ENCODE results near the gene ASB2.

The ASB2 gene

GRCh38 chr14:94020267-94020666 is 43.9 kb upstream of the ASB2 start:
- no peaks in the 10 kb centered on the region for H3K36me3 ChIP-seq (ENCODE audit: control insufficient read depth in 4 of 4, insufficient read depth in 4 of 4, low read length in 3 of 4)
- ChIA-PET POLR2A (no interaction called here), CTCF (interaction anchor here (0.6 to 2.4 kb wide), 6 partner anchors 9 to 341 kb away, joined by 3 to 5 read pairs (median 3); partner anchors contain the start of gene CCDC197)
- 100% methylated on average over 4 of the region's 4 CpGs for WGBS (ENCODE audit: insufficient coverage)
- H3K4me1 ChIP-seq (ENCODE audit: control extremely low read depth in 1 of 4, control insufficient read depth in 4 of 4, insufficient read depth in 4 of 4, low read length in 3 of 4): no peaks in the 10 kb centered on the region
- DNase-seq: no peak
- H3K4me3 ChIP-seq (ENCODE audit: control insufficient read depth in 1 of 7, extremely low read depth in 1 of 7, insufficient read depth in 4 of 7, low read depth in 2 of 7, low read length in 6 of 7): no peak overlapping the region
- H3K9me3 ChIP-seq (ENCODE audit: control extremely low read depth in 1 of 5, control insufficient read depth in 4 of 5, insufficient read depth in 2 of 5, low read depth in 1 of 5, low read length in 4 of 5): peaks cover 0 to 2% (median 0%) of the 10 kb centered on the region in 5 experiments
- peaks cover 0 to 7% (median 0%) of the 10 kb centered on the region in 5 experiments for H3K27me3 ChIP-seq (replicated peaks in 2 of 5; ENCODE audit: control insufficient read depth in 4 of 5, insufficient read depth in 5 of 5, low read length in 4 of 5)
- no peak overlapping the region for H3K27ac ChIP-seq (ENCODE audit: insufficient read depth in 1 of 2, low read depth in 1 of 2, low read length in 2 of 2, poor library complexity in 1 of 2, severe bottlenecking in 2 of 2)

- no CpG with 5 or more reads among the region's 6 CpGs for WGBS (ENCODE audit: insufficient coverage)
- no peak overlapping the region for H3K4me3 ChIP-seq (ENCODE audit: control insufficient read depth in 1 of 7, extremely low read depth in 1 of 7, insufficient read depth in 4 of 7, low read depth in 2 of 7, low read length in 6 of 7)
- no peaks in the 10 kb centered on the region for H3K4me1 ChIP-seq (ENCODE audit: control extremely low read depth in 1 of 4, control insufficient read depth in 4 of 4, insufficient read depth in 4 of 4, low read length in 3 of 4)
- ChIA-PET CTCF (interaction anchor here (0.6 to 3.0 kb wide), 5 partner anchors 13 to 123 kb away, joined by 3 to 10 read pairs (median 4); no protein-coding TSS in a partner anchor), POLR2A (no interaction called here)
- no peak overlapping the region for H3K27ac ChIP-seq (ENCODE audit: insufficient read depth in 1 of 2, low read depth in 1 of 2, low read length in 2 of 2, poor library complexity in 1 of 2, severe bottlenecking in 2 of 2)
- peaks cover 0 to 2% (median 0%) of the 10 kb centered on the region in 5 experiments for H3K9me3 ChIP-seq (ENCODE audit: control extremely low read depth in 1 of 5, control insufficient read depth in 4 of 5, insufficient read depth in 2 of 5, low read depth in 1 of 5, low read length in 4 of 5)
- no peak for DNase-seq
- H3K36me3 ChIP-seq (ENCODE audit: control insufficient read depth in 4 of 4, insufficient read depth in 4 of 4, low read length in 3 of 4): no peaks in the 10 kb centered on the region
- peaks cover 0 to 7% (median 0%) of the 10 kb centered on the region in 5 experiments for H3K27me3 ChIP-seq (replicated peaks in 2 of 5; ENCODE audit: control insufficient read depth in 4 of 5, insufficient read depth in 5 of 5, low read length in 4 of 5)
These were observed 43.0 kb upstream of the ASB2 start for GRCh38 chr14:94019329-94019728.

GRCh38 chr14:94018308-94018707 is 41.9 kb upstream of the ASB2 start:
- 77% methylated on average over 5 of the region's 8 CpGs for WGBS (ENCODE audit: insufficient coverage)
- CTCF ChIA-PET: interaction anchor here (1.2 to 3.0 kb wide), 3 partner anchors 13 to 83 kb away, joined by 3 to 10 read pairs (median 4); no protein-coding TSS in a partner anchor

GRCh38 chr14:94016446-94016976 is 40.1 kb upstream of the ASB2 start:
- WGBS (ENCODE audit: insufficient coverage): 93% methylated on average over 8 of the region's 8 CpGs
- Histone ChIP-seq H3K36me3 (ENCODE audit: control insufficient read depth in 4 of 4, insufficient read depth in 4 of 4, low read length in 3 of 4) (no peaks in the 10 kb centered on the region), H3K9me3 (ENCODE audit: control extremely low read depth in 1 of 5, control insufficient read depth in 4 of 5, insufficient read depth in 2 of 5, low read depth in 1 of 5, low read length in 4 of 5) (peaks cover 0 to 2% (median 0%) of the 10 kb centered on the region in 5 experiments), H3K4me1 (ENCODE audit: control extremely low read depth in 1 of 4, control insufficient read depth in 4 of 4, insufficient read depth in 4 of 4, low read length in 3 of 4) (peaks cover 0 to 8% (median 2%) of the 10 kb centered on the region in 4 experiments), H3K4me3 (ENCODE audit: control insufficient read depth in 1 of 7, extremely low read depth in 1 of 7, insufficient read depth in 4 of 7, low read depth in 2 of 7, low read length in 6 of 7) (no peak overlapping the region), H3K27ac (ENCODE audit: insufficient read depth in 1 of 2, low read depth in 1 of 2, low read length in 2 of 2, poor library complexity in 1 of 2, severe bottlenecking in 2 of 2) (no peak overlapping the region), H3K27me3 (replicated peaks in 2 of 5; ENCODE audit: control insufficient read depth in 4 of 5, insufficient read depth in 5 of 5, low read length in 4 of 5) (peaks cover 0 to 7% (median 0%) of the 10 kb centered on the region in 5 experiments)
- CTCF ChIA-PET: interaction anchor here (1.0 to 3.0 kb wide), 5 partner anchors 16 to 76 kb away, joined by 3 to 10 read pairs (median 4); no protein-coding TSS in a partner anchor
- POLR2A ChIA-PET: no interaction called here
- DNase-seq: no peak

More at GRCh38 chr14:94018308-94018707, 41.9 kb upstream of the ASB2 start:
- POLR2A ChIA-PET: no interaction called here
- no peaks in the 10 kb centered on the region for H3K36me3 ChIP-seq (ENCODE audit: control insufficient read depth in 4 of 4, insufficient read depth in 4 of 4, low read length in 3 of 4)
- H3K4me1 ChIP-seq (ENCODE audit: control extremely low read depth in 1 of 4, control insufficient read depth in 4 of 4, insufficient read depth in 4 of 4, low read length in 3 of 4): no peaks in the 10 kb centered on the region
- no peak overlapping the region for H3K4me3 ChIP-seq (ENCODE audit: control insufficient read depth in 1 of 7, extremely low read depth in 1 of 7, insufficient read depth in 4 of 7, low read depth in 2 of 7, low read length in 6 of 7)
- DNase-seq: no peak
- H3K27me3 ChIP-seq (replicated peaks in 2 of 5; ENCODE audit: control insufficient read depth in 4 of 5, insufficient read depth in 5 of 5, low read length in 4 of 5): peaks cover 0 to 7% (median 0%) of the 10 kb centered on the region in 5 experiments
- peaks cover 0 to 2% (median 0%) of the 10 kb centered on the region in 5 experiments for H3K9me3 ChIP-seq (ENCODE audit: control extremely low read depth in 1 of 5, control insufficient read depth in 4 of 5, insufficient read depth in 2 of 5, low read depth in 1 of 5, low read length in 4 of 5)
- H3K27ac ChIP-seq (ENCODE audit: insufficient read depth in 1 of 2, low read depth in 1 of 2, low read length in 2 of 2, poor library complexity in 1 of 2, severe bottlenecking in 2 of 2): no peak overlapping the region

GRCh38 chr14:94015223-94015622 is 38.9 kb upstream of the ASB2 start:
- Histone ChIP-seq H3K27ac (ENCODE audit: insufficient read depth in 1 of 2, low read depth in 1 of 2, low read length in 2 of 2, poor library complexity in 1 of 2, severe bottlenecking in 2 of 2) (no peak overlapping the region), H3K9me3 (ENCODE audit: control extremely low read depth in 1 of 5, control insufficient read depth in 4 of 5, insufficient read depth in 2 of 5, low read depth in 1 of 5, low read length in 4 of 5) (peaks cover 0 to 2% (median 0%) of the 10 kb centered on the region in 5 experiments), H3K4me3 (ENCODE audit: control insufficient read depth in 1 of 7, extremely low read depth in 1 of 7, insufficient read depth in 4 of 7, low read depth in 2 of 7, low read length in 6 of 7) (no peak overlapping the region), H3K27me3 (replicated peaks in 2 of 5; ENCODE audit: control insufficient read depth in 4 of 5, insufficient read depth in 5 of 5, low read length in 4 of 5) (peaks cover 0 to 7% (median 0%) of the 10 kb centered on the region in 5 experiments), H3K4me1 (ENCODE audit: control extremely low read depth in 1 of 4, control insufficient read depth in 4 of 4, insufficient read depth in 4 of 4, low read length in 3 of 4) (peaks cover 0 to 12% (median 4%) of the 10 kb centered on the region in 4 experiments), H3K36me3 (ENCODE audit: control insufficient read depth in 4 of 4, insufficient read depth in 4 of 4, low read length in 3 of 4) (no peaks in the 10 kb centered on the region)
- ChIA-PET CTCF (interaction anchor here (0.9 to 1.4 kb wide), 2 partner anchors 18 to 45 kb away, joined by 3 to 4 read pairs; partner anchors contain the start of gene CCDC197), POLR2A (no interaction called here)
- DNase-seq: no peak
- WGBS (ENCODE audit: insufficient coverage): 100% methylated on average over 2 of the region's 2 CpGs

- 98% methylated on average over 5 of the region's 6 CpGs for WGBS (ENCODE audit: insufficient coverage)
- H3K27me3 ChIP-seq (replicated peaks in 2 of 5; ENCODE audit: control insufficient read depth in 4 of 5, insufficient read depth in 5 of 5, low read length in 4 of 5): peaks cover 0 to 5% (median 0%) of the 10 kb centered on the region in 5 experiments
- no peaks in the 10 kb centered on the region for H3K36me3 ChIP-seq (ENCODE audit: control insufficient read depth in 4 of 4, insufficient read depth in 4 of 4, low read length in 3 of 4)
- peaks cover 0 to 12% (median 5%) of the 10 kb centered on the region in 4 experiments for H3K4me1 ChIP-seq (ENCODE audit: control extremely low read depth in 1 of 4, control insufficient read depth in 4 of 4, insufficient read depth in 4 of 4, low read length in 3 of 4)
- H3K9me3 ChIP-seq (ENCODE audit: control extremely low read depth in 1 of 5, control insufficient read depth in 4 of 5, insufficient read depth in 2 of 5, low read depth in 1 of 5, low read length in 4 of 5): peaks cover 0 to 2% (median 0%) of the 10 kb centered on the region in 5 experiments
- ChIA-PET POLR2A (no interaction called here), CTCF (interaction anchor here (1.1 kb wide), 1 partner anchor 128 kb away, joined by 3 read pairs; no protein-coding TSS in a partner anchor)
- no peak overlapping the region for H3K27ac ChIP-seq (ENCODE audit: insufficient read depth in 1 of 2, low read depth in 1 of 2, low read length in 2 of 2, poor library complexity in 1 of 2, severe bottlenecking in 2 of 2)
- no peak for DNase-seq
- H3K4me3 ChIP-seq (ENCODE audit: control insufficient read depth in 1 of 7, extremely low read depth in 1 of 7, insufficient read depth in 4 of 7, low read depth in 2 of 7, low read length in 6 of 7): no peak overlapping the region
These were observed 38.0 kb upstream of the ASB2 start for GRCh38 chr14:94014382-94014781.

GRCh38 chr14:94011795-94012194 is 35.4 kb upstream of the ASB2 start:
- H3K27me3 ChIP-seq (replicated peaks in 2 of 5; ENCODE audit: control insufficient read depth in 4 of 5, insufficient read depth in 5 of 5, low read length in 4 of 5): peaks cover 0 to 8% (median 0%) of the 10 kb centered on the region in 5 experiments
- H3K4me1 ChIP-seq (ENCODE audit: control extremely low read depth in 1 of 4, control insufficient read depth in 4 of 4, insufficient read depth in 4 of 4, low read length in 3 of 4): peaks cover 0 to 12% (median 5%) of the 10 kb centered on the region in 4 experiments
- DNase-seq: peak in 2 of 3 donors; percentile 52 to 53
- POLR2A ChIA-PET: no interaction called here
- no peak overlapping the region for H3K27ac ChIP-seq (ENCODE audit: insufficient read depth in 1 of 2, low read depth in 1 of 2, low read length in 2 of 2, poor library complexity in 1 of 2, severe bottlenecking in 2 of 2)
- no peak overlapping the region for H3K4me3 ChIP-seq (ENCODE audit: control insufficient read depth in 1 of 7, extremely low read depth in 1 of 7, insufficient read depth in 4 of 7, low read depth in 2 of 7, low read length in 6 of 7)
- WGBS (ENCODE audit: insufficient coverage): 4% methylated on average over 2 of the region's 2 CpGs
- peaks cover 0 to 2% (median 0%) of the 10 kb centered on the region in 5 experiments for H3K9me3 ChIP-seq (ENCODE audit: control extremely low read depth in 1 of 5, control insufficient read depth in 4 of 5, insufficient read depth in 2 of 5, low read depth in 1 of 5, low read length in 4 of 5)
- CTCF ChIA-PET: interaction anchor here (0.7 to 1.9 kb wide), 9 partner anchors 9 to 420 kb away, joined by 3 to 9 read pairs (median 3); no protein-coding TSS in a partner anchor
- no peaks in the 10 kb centered on the region for H3K36me3 ChIP-seq (ENCODE audit: control insufficient read depth in 4 of 4, insufficient read depth in 4 of 4, low read length in 3 of 4)
